Lower leg skin (tissue), 4 donors: Measurements from ENCODE around the gene SLC39A13. TPM values are rescaled to one million over a fixed set of nuclear protein-coding genes. Genes with fewer than 3 reads are reported as not detected.

ENCODE experiments used
- DNase-seq, 2 donors: peaks; one replicate each; pipeline ENCODE4 v3.0.0-alpha.2; 2019; ENCODE audit warnings: low spot score in 2 of 2
- H3K4me3 ChIP-seq: fragments of 200-600 bp; sonication (generic); 2 replicates; pipeline ENCODE4 v1.5.1; 2017; ENCODE audit warnings: mild to moderate bottlenecking, low read depth; ENCODE audit not compliant: poor library complexity, severe bottlenecking
- POLR2A ChIP-seq, 2 donors: fragments of 450-650 bp; IDR thresholded peaks; one replicate each; pipeline ENCODE4 v1.6.1; 2016 to 2017; ENCODE audit warnings: antibody characterized with exemption in 2 of 2, mild to moderate bottlenecking in 1 of 2, moderate library complexity in 1 of 2
- WGBS, 2 donors: methylation state at CpG; one replicate each; pipeline ENCODE4 v1.1.5; 2018; 5-methylcytosine and 5-hydroxymethylcytosine counted together
- intact Hi-C: fragments of 100-400 bp; cut with DNase I; formaldehyde crosslinking; loops from one replicate; pipeline ENCODE4 v1.15.0; 2023; ENCODE audit warnings: low total_unique reads
- total RNA-seq, 4 donors: library from RNA; depleted of rRNA; stranded (reverse); fragments of >200 nt; gene quantifications; one replicate each; pipeline ENCODE4 v1.1.0, GENCODE V29; 2016
- TF ChIP-seq, protein P1 (sequence below), 3 donors: fragments of 450-650 bp; IDR thresholded peaks; one replicate each; pipeline ENCODE4 v1.5.1; 2016; ENCODE audit warnings: antibody characterized with exemption in 3 of 3, mild to moderate bottlenecking in 3 of 3, moderate library complexity in 2 of 3

SLC39A13 gene
- total RNA-seq = 10 to 100 TPM; 22.9 to 59.2 (median 46.4) TPM

DNA sequence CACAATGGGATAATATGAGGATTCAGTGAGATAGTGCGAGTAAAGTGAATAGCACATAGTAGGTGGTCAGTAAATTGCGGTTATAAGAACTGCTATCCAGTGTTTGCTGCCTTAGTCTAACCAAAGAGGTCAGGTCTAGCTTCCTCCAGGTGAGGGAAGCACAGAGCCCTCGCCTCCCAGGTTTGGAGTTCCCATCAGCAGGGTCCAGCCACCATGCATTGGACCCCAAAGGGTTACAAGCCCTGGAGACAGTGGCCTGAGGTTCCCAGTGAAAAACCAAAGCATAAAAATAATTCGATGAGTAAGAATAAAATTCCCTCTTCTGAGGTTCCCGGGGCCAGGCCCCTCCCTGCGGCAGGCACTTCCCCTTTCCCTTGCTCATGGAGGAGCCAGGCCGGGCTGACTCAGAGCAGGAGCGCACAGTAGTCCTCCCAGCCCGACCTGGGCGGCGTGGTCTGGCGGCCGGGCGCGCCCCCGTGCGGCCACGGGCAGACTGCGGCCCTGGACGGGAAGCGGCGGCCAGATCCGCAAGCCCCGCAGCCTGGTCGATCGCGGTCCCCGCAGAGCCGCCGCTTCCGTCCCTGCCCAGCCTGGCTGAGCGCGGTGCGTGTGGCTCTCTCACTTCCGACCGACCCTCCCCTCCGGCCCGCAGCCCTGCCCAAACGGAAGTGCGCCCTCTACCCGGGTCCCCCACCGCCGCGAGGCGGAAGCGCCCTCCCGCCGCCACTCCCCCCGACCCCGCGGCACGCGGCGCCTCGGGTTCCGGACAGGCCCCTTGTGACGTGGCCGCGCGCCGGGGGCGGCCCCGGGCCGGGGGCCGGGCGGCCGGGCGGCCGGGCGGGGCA is at the start of gene SLC39A13:
Gene SLC39A13 (plus strand): TSS at position 845 of the 845 bp plus-strand sequence. CDS start 1,505 bp downstream, outside the sequence.
- intact Hi-C loops = no loop called here
- peak in 1 of 2 donors; percentile 19 for TF ChIP-seq POLR2A (IDR thresholded peaks at IDR 0.05)
- TF ChIP-seq, protein P1, sequence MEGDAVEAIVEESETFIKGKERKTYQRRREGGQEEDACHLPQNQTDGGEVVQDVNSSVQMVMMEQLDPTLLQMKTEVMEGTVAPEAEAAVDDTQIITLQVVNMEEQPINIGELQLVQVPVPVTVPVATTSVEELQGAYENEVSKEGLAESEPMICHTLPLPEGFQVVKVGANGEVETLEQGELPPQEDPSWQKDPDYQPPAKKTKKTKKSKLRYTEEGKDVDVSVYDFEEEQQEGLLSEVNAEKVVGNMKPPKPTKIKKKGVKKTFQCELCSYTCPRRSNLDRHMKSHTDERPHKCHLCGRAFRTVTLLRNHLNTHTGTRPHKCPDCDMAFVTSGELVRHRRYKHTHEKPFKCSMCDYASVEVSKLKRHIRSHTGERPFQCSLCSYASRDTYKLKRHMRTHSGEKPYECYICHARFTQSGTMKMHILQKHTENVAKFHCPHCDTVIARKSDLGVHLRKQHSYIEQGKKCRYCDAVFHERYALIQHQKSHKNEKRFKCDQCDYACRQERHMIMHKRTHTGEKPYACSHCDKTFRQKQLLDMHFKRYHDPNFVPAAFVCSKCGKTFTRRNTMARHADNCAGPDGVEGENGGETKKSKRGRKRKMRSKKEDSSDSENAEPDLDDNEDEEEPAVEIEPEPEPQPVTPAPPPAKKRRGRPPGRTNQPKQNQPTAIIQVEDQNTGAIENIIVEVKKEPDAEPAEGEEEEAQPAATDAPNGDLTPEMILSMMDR (IDR thresholded peaks at IDR 0.05) = peak in 1 of 3 donors; percentile 83
- H3K4me3 ChIP-seq = peak within 1 kb of the TSS; percentile 24
- DNase-seq = peak; percentile 92 to 98
- WGBS, 2 donors = 1 to 3% methylated on average over 13 to 50 of the region's 70 CpGs

DNA sequence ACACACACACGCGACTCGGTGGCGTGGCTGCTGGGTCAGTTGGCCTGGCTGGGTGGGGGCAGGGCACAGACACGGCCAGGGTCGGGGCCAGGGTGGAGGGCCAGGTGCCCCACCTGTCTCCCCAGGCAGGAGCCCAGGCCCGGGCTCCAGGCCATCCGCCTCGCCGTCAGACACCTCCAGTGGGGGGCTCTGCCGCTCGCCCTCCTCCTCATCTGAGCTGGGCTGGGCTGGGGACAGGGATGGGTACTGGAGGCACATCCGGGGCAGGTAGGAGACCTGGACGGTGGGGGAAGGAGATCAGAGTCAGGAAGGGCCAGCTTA is 49.7 kb upstream of the SLC39A13 start:
- DNase-seq = no peak
- TF ChIP-seq, protein P1 (IDR thresholded peaks at IDR 0.05) = no peak
- TF ChIP-seq POLR2A (IDR thresholded peaks at IDR 0.05) = no peak
- WGBS, 2 donors = 84 to 87% methylated on average over 10 to 12 of the region's 14 CpGs
- H3K4me3 ChIP-seq = no peak overlapping the region
- intact Hi-C loops = loop anchor here (10.0 kb wide), 1 partner anchor 174 kb away; the partner anchor contains the start of gene PACSIN3

DNA sequence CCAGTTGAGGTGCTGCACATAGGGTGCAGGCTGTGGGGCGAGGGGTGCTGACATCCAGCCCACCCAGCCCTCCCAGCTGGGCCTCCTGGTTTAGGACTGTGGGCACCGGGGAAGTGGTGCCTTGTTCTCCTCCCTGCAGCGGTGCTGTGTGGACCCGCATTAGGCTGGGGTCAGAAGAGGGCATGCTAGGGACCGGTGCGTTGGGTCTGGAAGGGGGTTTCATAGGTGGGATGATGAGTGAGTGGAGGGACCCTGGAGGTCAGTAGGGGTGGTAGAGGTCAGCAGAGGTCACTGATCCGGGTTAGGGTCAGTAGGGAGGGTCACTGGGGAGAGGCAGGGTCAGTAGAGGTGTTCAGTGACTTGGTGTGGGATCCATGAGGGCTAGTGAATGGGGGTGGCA is 49.2 kb upstream of the SLC39A13 start:
- no peak overlapping the region for H3K4me3 ChIP-seq
- intact Hi-C loops = loop anchor here (10.0 kb wide), 1 partner anchor 174 kb away; the partner anchor contains the start of gene PACSIN3
- WGBS, 2 donors = 80 to 88% methylated on average over 7 of the region's 7 CpGs
- TF ChIP-seq, protein P1 (IDR thresholded peaks at IDR 0.05) = no peak
- TF ChIP-seq POLR2A (IDR thresholded peaks at IDR 0.05) = no peak
- DNase-seq = no peak

DNA sequence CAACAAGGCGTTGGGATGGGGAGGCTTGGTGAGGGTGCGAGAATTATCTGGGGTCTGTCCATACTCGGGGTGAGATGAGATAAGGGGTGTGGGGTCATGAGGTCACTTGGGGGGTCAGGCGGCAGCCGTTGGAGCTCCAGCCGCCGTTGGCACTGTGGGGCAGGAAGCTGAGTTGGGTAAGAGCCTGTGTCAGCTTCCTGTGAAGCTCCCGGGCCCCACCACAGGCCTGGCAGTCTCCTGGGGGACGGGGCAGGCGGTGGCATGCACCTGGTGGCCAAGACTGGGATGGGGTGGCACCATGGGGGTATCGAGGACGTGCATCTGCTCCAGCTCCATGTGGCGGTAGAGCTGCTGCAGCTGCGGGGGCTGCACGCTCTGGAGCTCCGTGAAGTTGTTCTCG is 48.8 kb upstream of the SLC39A13 start:
- 71 to 75% methylated on average over 14 to 17 of the region's 17 CpGs for WGBS, 2 donors
- TF ChIP-seq, protein P1 (IDR thresholded peaks at IDR 0.05) = no peak
- TF ChIP-seq POLR2A (IDR thresholded peaks at IDR 0.05) = no peak
- no peak overlapping the region for H3K4me3 ChIP-seq
- no peak for DNase-seq
- intact Hi-C loops = loop anchor here (10.0 kb wide), 1 partner anchor 175 kb away; the partner anchor contains the start of gene PACSIN3

DNA sequence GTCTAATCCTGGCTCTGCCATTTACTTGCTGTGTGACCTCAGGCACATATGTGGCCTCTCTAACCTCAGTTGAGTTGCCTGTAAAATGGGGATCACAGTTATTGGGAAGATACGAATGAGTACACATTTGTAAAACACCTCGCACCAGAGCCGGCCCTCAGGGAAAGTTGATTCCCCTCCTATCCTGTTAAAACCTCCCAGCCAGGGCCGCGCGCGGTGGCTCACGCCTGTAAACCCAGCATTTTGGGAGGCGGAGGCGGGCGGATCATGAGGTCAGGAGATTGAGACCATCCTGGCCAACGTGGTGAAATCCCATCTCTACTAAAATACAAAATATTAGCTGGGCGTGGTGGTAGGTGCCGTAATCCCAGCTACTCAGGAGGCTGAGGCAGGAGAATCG is 48.0 kb upstream of the SLC39A13 start:
- intact Hi-C loops = no loop called here
- no peak overlapping the region for H3K4me3 ChIP-seq
- 91 to 92% methylated on average over 15 of the region's 15 CpGs for WGBS, 2 donors
- DNase-seq = no peak
- TF ChIP-seq, protein P1 (IDR thresholded peaks at IDR 0.05) = no peak
- no peak for TF ChIP-seq POLR2A (IDR thresholded peaks at IDR 0.05)
